ENCODE measurements around the gene CTSF. TPM values are rescaled to one million over a fixed set of nuclear protein-coding genes. Genes with fewer than 3 reads are reported as not detected.

CTSF gene
- total and polyA plus RNA-seq, 2 of the 13 experiments (the other 11 are each of a cell fraction or from before 2014, with no cell fraction given) = not detected

DNA sequence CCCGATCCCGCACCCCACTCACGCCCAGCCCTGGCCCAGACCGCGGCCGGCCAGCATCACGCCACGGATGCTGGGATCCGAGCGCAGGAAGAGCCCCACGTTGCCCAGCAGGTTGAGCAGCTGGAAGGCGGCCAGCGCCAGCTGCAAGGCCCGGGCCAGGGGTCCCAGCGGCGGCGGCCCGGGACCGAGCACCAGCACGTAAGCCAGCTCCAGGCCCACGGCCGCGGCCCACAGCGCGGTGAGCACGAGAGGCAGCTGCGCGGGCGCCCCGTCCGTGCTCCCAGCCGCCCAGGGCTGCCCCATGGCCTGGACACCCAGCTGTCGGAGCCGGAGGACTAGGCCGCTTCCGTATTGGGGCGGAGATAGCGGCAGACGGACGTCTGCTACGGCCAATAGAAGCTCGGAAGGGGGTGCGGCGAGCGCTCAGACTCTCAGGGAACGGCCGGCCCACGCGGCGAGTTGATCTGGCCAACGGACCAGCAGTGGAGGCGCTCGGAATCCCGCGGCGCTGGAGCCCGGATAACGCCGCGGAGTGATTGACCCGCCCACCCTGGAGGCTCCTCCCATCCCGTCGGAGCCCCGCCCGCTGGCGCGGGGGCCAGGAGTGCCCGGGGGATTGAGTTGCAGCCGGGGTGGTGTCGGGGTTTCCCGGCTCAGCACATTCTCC, 22.6 kb downstream of the CTSF start, which contains the start of gene ZDHHC24 (continued):
- TF ChIP-seq, protein P1, sequence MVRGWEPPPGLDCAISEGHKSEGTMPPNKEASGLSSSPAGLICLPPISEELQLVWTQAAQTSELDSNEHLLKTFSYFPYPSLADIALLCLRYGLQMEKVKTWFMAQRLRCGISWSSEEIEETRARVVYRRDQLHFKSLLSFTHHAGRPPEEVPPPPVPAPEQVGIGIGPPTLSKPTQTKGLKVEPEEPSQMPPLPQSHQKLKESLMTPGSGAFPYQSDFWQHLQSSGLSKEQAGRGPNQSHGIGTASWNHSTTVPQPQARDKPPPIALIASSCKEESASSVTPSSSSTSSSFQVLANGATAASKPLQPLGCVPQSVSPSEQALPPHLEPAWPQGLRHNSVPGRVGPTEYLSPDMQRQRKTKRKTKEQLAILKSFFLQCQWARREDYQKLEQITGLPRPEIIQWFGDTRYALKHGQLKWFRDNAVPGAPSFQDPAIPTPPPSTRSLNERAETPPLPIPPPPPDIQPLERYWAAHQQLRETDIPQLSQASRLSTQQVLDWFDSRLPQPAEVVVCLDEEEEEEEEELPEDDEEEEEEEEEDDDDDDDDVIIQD (CRISPR knock-in tag; IDR thresholded peaks at IDR 0.05; ENCODE audit: low read depth) = no peak
- peak; percentile 69; the same call in 1 of the 2 replicates for TF ChIP-seq DNMT1 (CRISPR knock-in tag; IDR thresholded peaks at IDR 0.05)
- TF ChIP-seq, protein P2, sequence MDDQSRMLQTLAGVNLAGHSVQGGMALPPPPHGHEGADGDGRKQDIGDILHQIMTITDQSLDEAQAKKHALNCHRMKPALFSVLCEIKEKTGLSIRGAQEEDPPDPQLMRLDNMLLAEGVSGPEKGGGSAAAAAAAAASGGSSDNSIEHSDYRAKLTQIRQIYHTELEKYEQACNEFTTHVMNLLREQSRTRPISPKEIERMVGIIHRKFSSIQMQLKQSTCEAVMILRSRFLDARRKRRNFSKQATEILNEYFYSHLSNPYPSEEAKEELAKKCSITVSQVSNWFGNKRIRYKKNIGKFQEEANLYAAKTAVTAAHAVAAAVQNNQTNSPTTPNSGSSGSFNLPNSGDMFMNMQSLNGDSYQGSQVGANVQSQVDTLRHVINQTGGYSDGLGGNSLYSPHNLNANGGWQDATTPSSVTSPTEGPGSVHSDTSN (CRISPR knock-in tag; IDR thresholded peaks at IDR 0.05; ENCODE audit: borderline replicate concordance) = peak; percentile 86; the same call in 1 of the 2 replicates
- TF ChIP-seq, protein P3, sequence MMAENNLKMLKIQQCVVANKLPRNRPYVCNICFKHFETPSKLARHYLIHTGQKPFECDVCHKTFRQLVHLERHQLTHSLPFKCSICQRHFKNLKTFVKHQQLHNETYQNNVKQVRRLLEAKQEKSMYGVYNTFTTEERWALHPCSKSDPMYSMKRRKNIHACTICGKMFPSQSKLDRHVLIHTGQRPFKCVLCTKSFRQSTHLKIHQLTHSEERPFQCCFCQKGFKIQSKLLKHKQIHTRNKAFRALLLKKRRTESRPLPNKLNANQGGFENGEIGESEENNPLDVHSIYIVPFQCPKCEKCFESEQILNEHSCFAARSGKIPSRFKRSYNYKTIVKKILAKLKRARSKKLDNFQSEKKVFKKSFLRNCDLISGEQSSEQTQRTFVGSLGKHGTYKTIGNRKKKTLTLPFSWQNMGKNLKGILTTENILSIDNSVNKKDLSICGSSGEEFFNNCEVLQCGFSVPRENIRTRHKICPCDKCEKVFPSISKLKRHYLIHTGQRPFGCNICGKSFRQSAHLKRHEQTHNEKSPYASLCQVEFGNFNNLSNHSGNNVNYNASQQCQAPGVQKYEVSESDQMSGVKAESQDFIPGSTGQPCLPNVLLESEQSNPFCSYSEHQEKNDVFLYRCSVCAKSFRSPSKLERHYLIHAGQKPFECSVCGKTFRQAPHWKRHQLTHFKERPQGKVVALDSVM (CRISPR knock-in tag; IDR thresholded peaks at IDR 0.05) = no peak
- TF ChIP-seq, protein P4, sequence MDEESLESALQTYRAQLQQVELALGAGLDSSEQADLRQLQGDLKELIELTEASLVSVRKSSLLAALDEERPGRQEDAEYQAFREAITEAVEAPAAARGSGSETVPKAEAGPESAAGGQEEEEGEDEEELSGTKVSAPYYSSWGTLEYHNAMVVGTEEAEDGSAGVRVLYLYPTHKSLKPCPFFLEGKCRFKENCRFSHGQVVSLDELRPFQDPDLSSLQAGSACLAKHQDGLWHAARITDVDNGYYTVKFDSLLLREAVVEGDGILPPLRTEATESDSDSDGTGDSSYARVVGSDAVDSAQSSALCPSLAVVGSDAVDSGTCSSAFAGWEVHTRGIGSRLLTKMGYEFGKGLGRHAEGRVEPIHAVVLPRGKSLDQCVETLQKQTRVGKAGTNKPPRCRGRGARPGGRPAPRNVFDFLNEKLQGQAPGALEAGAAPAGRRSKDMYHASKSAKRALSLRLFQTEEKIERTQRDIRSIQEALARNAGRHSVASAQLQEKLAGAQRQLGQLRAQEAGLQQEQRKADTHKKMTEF (CRISPR knock-in tag; IDR thresholded peaks at IDR 0.05) = peak; percentile 39
- TF ChIP-seq XRCC5 (optimal IDR thresholded peaks at IDR 0.05; ENCODE audit: low read length) = no peak
- 0 out of 2 replicates have a peak, but pooled peaks have one; percentile 45 for TF ChIP-seq ELF3 (CRISPR knock-in tag; IDR thresholded peaks at IDR 0.05)
- peak; percentile 53; the same call in 1 of the 2 replicates for TF ChIP-seq TBX2 (CRISPR knock-in tag; IDR thresholded peaks at IDR 0.05; ENCODE audit: borderline replicate concordance)
- TF ChIP-seq TAF15 (IDR thresholded peaks at IDR 0.05; ENCODE audit: low read depth, low read length, poor library complexity, severe bottlenecking) = no peak
- TF ChIP-seq SMC3 (IDR thresholded peaks at IDR 0.05; ENCODE audit: low read length) = no peak
- TF ChIP-seq ZNF33B (CRISPR knock-in tag; IDR thresholded peaks at IDR 0.05) = no peak; the same call in 1 of the 2 replicates
- no peak for TF ChIP-seq NONO (IDR thresholded peaks at IDR 0.05)
- peak; percentile 35; the same call in 1 of the 2 replicates for TF ChIP-seq NONO (CRISPR knock-in tag; conservative IDR thresholded peaks at IDR 0.05)
- TF ChIP-seq, protein P5, sequence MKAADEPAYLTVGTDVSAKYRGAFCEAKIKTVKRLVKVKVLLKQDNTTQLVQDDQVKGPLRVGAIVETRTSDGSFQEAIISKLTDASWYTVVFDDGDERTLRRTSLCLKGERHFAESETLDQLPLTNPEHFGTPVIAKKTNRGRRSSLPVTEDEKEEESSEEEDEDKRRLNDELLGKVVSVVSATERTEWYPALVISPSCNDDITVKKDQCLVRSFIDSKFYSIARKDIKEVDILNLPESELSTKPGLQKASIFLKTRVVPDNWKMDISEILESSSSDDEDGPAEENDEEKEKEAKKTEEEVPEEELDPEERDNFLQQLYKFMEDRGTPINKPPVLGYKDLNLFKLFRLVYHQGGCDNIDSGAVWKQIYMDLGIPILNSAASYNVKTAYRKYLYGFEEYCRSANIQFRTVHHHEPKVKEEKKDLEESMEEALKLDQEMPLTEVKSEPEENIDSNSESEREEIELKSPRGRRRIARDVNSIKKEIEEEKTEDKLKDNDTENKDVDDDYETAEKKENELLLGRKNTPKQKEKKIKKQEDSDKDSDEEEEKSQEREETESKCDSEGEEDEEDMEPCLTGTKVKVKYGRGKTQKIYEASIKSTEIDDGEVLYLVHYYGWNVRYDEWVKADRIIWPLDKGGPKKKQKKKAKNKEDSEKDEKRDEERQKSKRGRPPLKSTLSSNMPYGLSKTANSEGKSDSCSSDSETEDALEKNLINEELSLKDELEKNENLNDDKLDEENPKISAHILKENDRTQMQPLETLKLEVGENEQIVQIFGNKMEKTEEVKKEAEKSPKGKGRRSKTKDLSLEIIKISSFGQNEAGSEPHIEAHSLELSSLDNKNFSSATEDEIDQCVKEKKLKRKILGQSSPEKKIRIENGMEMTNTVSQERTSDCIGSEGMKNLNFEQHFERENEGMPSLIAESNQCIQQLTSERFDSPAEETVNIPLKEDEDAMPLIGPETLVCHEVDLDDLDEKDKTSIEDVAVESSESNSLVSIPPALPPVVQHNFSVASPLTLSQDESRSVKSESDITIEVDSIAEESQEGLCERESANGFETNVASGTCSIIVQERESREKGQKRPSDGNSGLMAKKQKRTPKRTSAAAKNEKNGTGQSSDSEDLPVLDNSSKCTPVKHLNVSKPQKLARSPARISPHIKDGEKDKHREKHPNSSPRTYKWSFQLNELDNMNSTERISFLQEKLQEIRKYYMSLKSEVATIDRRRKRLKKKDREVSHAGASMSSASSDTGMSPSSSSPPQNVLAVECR (CRISPR knock-in tag; IDR thresholded peaks at IDR 0.05; ENCODE audit: borderline replicate concordance) = peak; percentile 97
- TF ChIP-seq ZBTB38 (CRISPR knock-in tag; IDR thresholded peaks at IDR 0.05) = peak; percentile 43; the same call in 1 of the 2 replicates
- TF ChIP-seq NFKB2 (CRISPR knock-in tag; IDR thresholded peaks at IDR 0.05; ENCODE audit: borderline replicate concordance) = no peak
- no peak for TF ChIP-seq DPF2 (CRISPR knock-in tag; IDR thresholded peaks at IDR 0.05; ENCODE audit: borderline replicate concordance, low read depth)
- TF ChIP-seq FOXK1 (CRISPR knock-in tag; IDR thresholded peaks at IDR 0.05; ENCODE audit: borderline replicate concordance, low read depth) = peak; percentile 21; the same call in 1 of the 2 replicates
